WTC11 (cell line): ENCODE results near the gene PLEKHA6. TPM values are rescaled to one million over a fixed set of nuclear protein-coding genes. Genes with fewer than 3 reads are reported as not detected.

Source experiments
- ATAC-seq: fragments of 200-7000 bp; cut with Tn5 transposase; 2 replicates; pipeline ENCODE4 v1.10.0; 2021; ENCODE audit warnings: mild to moderate bottlenecking, moderate library complexity
- CTCF ChIA-PET: fragments of 300-600 bp; sonication (Branson Sonifier 250); formaldehyde crosslinking; loops from one replicate; lab custom pipeline; 2021; ENCODE audit warnings: antibody characterized with exemption; lab: Charles Lee
- POLR2A ChIA-PET: fragments of 350-600 bp; sonication (Branson Sonifier 250); formaldehyde crosslinking; loops from one replicate; lab custom pipeline; 2021; ENCODE audit warnings: antibody characterized with exemption; lab: Charles Lee
- DNase-seq: peaks from one replicate; pipeline ENCODE4 v3.0.0; 2021; ENCODE audit warnings: low spot score
- H3K27ac Mint-ChIP-seq: 2 replicates; pipeline ENCODE4 v1.8.0; 2021; ENCODE audit warnings: mixed read lengths
- H3K27me3 Mint-ChIP-seq: 2 replicates; pipeline ENCODE4 v1.8.0; 2021; ENCODE audit warnings: low read depth, mild to moderate bottlenecking, moderate library complexity, mixed read lengths
- H3K36me3 Mint-ChIP-seq: 2 replicates; pipeline ENCODE4 v1.8.0; 2021; ENCODE audit warnings: mixed read lengths
- H3K4me1 Mint-ChIP-seq: 2 replicates; pipeline ENCODE4 v1.8.0; 2022; ENCODE audit warnings: mixed read lengths
- H3K4me3 Mint-ChIP-seq: 2 replicates; pipeline ENCODE4 v1.8.0; 2021; ENCODE audit warnings: mild to moderate bottlenecking, moderate library complexity, mixed read lengths
- H3K9me3 Mint-ChIP-seq: 2 replicates; pipeline ENCODE4 v1.8.0; 2021; ENCODE audit warnings: mixed read lengths
- ARID4B ChIP-seq: sonication (generic); formaldehyde crosslinking; IDR thresholded peaks from 2 replicates; pipeline ENCODE4 v1.8.0; 2023; ENCODE audit warnings: missing genetic modification reagents, mild to moderate bottlenecking, borderline replicate concordance
- CDX4 ChIP-seq: fragments of 250-450 bp; sonication (Bioruptor Pico); IDR thresholded peaks from 2 replicates; pipeline ENCODE4 v1.9.0; 2021; ENCODE audit warnings: moderate library complexity, mild to moderate bottlenecking, inconsistent platforms, borderline replicate concordance
- CREB1 ChIP-seq: sonication (generic); formaldehyde crosslinking; IDR thresholded peaks from 2 replicates; pipeline ENCODE4 v1.8.0; 2023; ENCODE audit warnings: mild to moderate bottlenecking, missing genetic modification reagents
- CREM ChIP-seq: sonication (generic); formaldehyde crosslinking; IDR thresholded peaks from 2 replicates; pipeline ENCODE4 v1.8.1; 2022; ENCODE audit warnings: mild to moderate bottlenecking, missing genetic modification reagents, moderate library complexity
- ERG ChIP-seq: fragments of 250-450 bp; sonication (Bioruptor Pico); IDR thresholded peaks from 2 replicates; pipeline ENCODE4 v1.8.0; 2021; ENCODE audit warnings: mild to moderate bottlenecking
- FOXK1 ChIP-seq: sonication (generic); formaldehyde crosslinking; IDR thresholded peaks from 2 replicates; pipeline ENCODE4 v1.8.0; 2022; ENCODE audit warnings: mild to moderate bottlenecking, moderate library complexity, missing genetic modification reagents
- GABPB1 ChIP-seq: sonication (generic); formaldehyde crosslinking; IDR thresholded peaks from 2 replicates; pipeline ENCODE4 v1.8.1; 2023; ENCODE audit warnings: mild to moderate bottlenecking, missing genetic modification reagents
- GTF2I ChIP-seq: fragments of 250-450 bp; sonication (Bioruptor Pico); conservative IDR thresholded peaks from 2 replicates; pipeline ENCODE4 v1.4.0; 2021; ENCODE audit warnings: mild to moderate bottlenecking
- JUN ChIP-seq: sonication (generic); formaldehyde crosslinking; IDR thresholded peaks from 2 replicates; pipeline ENCODE4 v1.8.0; 2023; ENCODE audit warnings: mild to moderate bottlenecking, missing genetic modification reagents
- NR1H2 ChIP-seq: sonication (generic); formaldehyde crosslinking; IDR thresholded peaks from 2 replicates; pipeline ENCODE4 v1.9.0; 2021; ENCODE audit warnings: mild to moderate bottlenecking, moderate library complexity, missing genetic modification reagents
- NR2C2 ChIP-seq: sonication (generic); formaldehyde crosslinking; IDR thresholded peaks from 2 replicates; pipeline ENCODE4 v1.8.0; 2022; ENCODE audit warnings: mild to moderate bottlenecking, missing genetic modification reagents
- OVOL2 ChIP-seq: fragments of 250-450 bp; sonication (Bioruptor Pico); IDR thresholded peaks from 2 replicates; pipeline ENCODE4 v1.9.0; 2021; ENCODE audit warnings: mild to moderate bottlenecking, borderline replicate concordance
- PRDM15 ChIP-seq: sonication (generic); formaldehyde crosslinking; IDR thresholded peaks from 2 replicates; pipeline ENCODE4 v1.8.0; 2022; ENCODE audit warnings: missing genetic modification reagents
- PREB ChIP-seq: sonication (generic); formaldehyde crosslinking; IDR thresholded peaks from 2 replicates; pipeline ENCODE4 v1.8.1; 2022; ENCODE audit warnings: mild to moderate bottlenecking, missing genetic modification reagents, moderate library complexity, borderline replicate concordance
- RELA ChIP-seq: sonication (generic); formaldehyde crosslinking; IDR thresholded peaks from 2 replicates; pipeline ENCODE4 v1.8.1; 2022; ENCODE audit warnings: missing genetic modification reagents, mild to moderate bottlenecking, borderline replicate concordance
- TEAD1 ChIP-seq: sonication (generic); formaldehyde crosslinking; IDR thresholded peaks from 2 replicates; pipeline ENCODE4 v1.8.0; 2022; ENCODE audit warnings: mild to moderate bottlenecking, missing genetic modification reagents
- USF1 ChIP-seq: sonication (generic); formaldehyde crosslinking; IDR thresholded peaks from 2 replicates; pipeline ENCODE4 v1.8.0; 2022; ENCODE audit warnings: mild to moderate bottlenecking, missing genetic modification reagents
- ZNF138 ChIP-seq: sonication (generic); formaldehyde crosslinking; conservative IDR thresholded peaks from 2 replicates; pipeline ENCODE4 v1.8.1; 2022; ENCODE audit warnings: mild to moderate bottlenecking, moderate library complexity, missing genetic modification reagents
- ZNF281 ChIP-seq: sonication (generic); formaldehyde crosslinking; IDR thresholded peaks from 2 replicates; pipeline ENCODE4 v1.8.0; 2023; ENCODE audit warnings: mild to moderate bottlenecking, missing genetic modification reagents
- ZNF317 ChIP-seq: sonication (generic); formaldehyde crosslinking; IDR thresholded peaks from 2 replicates; pipeline ENCODE4 v1.8.1; 2023; ENCODE audit warnings: low read depth, mild to moderate bottlenecking, moderate library complexity, missing genetic modification reagents, borderline replicate concordance
- ZNF396 ChIP-seq: fragments of 250-450 bp; sonication (Bioruptor Pico); IDR thresholded peaks from 2 replicates; pipeline ENCODE4 v1.8.0; 2021; ENCODE audit warnings: mild to moderate bottlenecking, moderate library complexity, borderline replicate concordance
- total RNA-seq: library from RNA; stranded (reverse); gene quantifications from 3 replicates; pipeline ENCODE4 v1.2.3, GENCODE V29; 2021

Gene PLEKHA6
- total RNA-seq, 1 experiment from 2014 or later = 11.6 TPM

GRCh38 chr1:204336421-204337035 is 23.2 kb downstream of the PLEKHA6 start:
- ATAC-seq (peak; percentile 82), DNase-seq (no peak)
- peaks cover 48% of the 10 kb centered on the region for H3K4me1 Mint-ChIP-seq
- peaks cover 11% of the 10 kb centered on the region for H3K27me3 Mint-ChIP-seq
- no peaks in the 10 kb centered on the region for H3K9me3 Mint-ChIP-seq
- ChIA-PET CTCF (interaction anchor here (1.0 to 1.8 kb wide), 4 partner anchors 23 to 174 kb away, joined by 3 to 6 read pairs (median 4); no protein-coding TSS in a partner anchor), POLR2A (no interaction called here)
- H3K27ac Mint-ChIP-seq = no peak overlapping the region
- H3K36me3 Mint-ChIP-seq = no peaks in the 10 kb centered on the region
- H3K4me3 Mint-ChIP-seq = no peak overlapping the region
- TF ChIP-seq GTF2I (CRISPR knock-in tag) = no peak
- TF ChIP-seq NR1H2 (CRISPR knock-in tag) = no peak
- TF ChIP-seq ZNF138 = no peak
- TF ChIP-seq CDX4 = no peak
- TF ChIP-seq CREB1 (CRISPR knock-in tag) = no peak
- no peak for TF ChIP-seq JUN (CRISPR knock-in tag)
- no peak for TF ChIP-seq ZNF317
- TF ChIP-seq PRDM15 (CRISPR knock-in tag) = no peak
- no peak for TF ChIP-seq USF1 (CRISPR knock-in tag)
- TF ChIP-seq OVOL2 = no peak
- TF ChIP-seq ZNF396 (CRISPR knock-in tag) = no peak
- TF ChIP-seq ZNF281 = 0 out of 2 replicates have a peak, but pooled peaks have one; percentile 39
- TF ChIP-seq FOXK1 (CRISPR knock-in tag) = peak; percentile 35; the same call in 1 of the 2 replicates
- TF ChIP-seq TEAD1 = peak; percentile 77; the same call in 1 of the 2 replicates
- TF ChIP-seq RELA (CRISPR knock-in tag) = no peak
- TF ChIP-seq NR2C2 (CRISPR knock-in tag) = no peak
- no peak for TF ChIP-seq CREM
- TF ChIP-seq ARID4B (CRISPR knock-in tag) = no peak
- no peak for TF ChIP-seq GABPB1 (CRISPR knock-in tag)
- TF ChIP-seq PREB (CRISPR knock-in tag) = no peak
- TF ChIP-seq ERG (CRISPR knock-in tag) = no peak
